Suppressor macrophage treated with lipopolysaccharide for 1 hour (primary cell): ENCODE results near the gene E2F8.
"Not testable (repeated sequence)": the region's sequence is repeated elsewhere in the genome, so short reads cannot be mapped to it uniquely, and the experiment has no call there.

Source experiments
- DNase-seq, 3 donors: peaks; one replicate each; pipeline ENCODE4 v3.0.0-alpha.2; 2020 to 2022

E2F8 gene

DNA sequence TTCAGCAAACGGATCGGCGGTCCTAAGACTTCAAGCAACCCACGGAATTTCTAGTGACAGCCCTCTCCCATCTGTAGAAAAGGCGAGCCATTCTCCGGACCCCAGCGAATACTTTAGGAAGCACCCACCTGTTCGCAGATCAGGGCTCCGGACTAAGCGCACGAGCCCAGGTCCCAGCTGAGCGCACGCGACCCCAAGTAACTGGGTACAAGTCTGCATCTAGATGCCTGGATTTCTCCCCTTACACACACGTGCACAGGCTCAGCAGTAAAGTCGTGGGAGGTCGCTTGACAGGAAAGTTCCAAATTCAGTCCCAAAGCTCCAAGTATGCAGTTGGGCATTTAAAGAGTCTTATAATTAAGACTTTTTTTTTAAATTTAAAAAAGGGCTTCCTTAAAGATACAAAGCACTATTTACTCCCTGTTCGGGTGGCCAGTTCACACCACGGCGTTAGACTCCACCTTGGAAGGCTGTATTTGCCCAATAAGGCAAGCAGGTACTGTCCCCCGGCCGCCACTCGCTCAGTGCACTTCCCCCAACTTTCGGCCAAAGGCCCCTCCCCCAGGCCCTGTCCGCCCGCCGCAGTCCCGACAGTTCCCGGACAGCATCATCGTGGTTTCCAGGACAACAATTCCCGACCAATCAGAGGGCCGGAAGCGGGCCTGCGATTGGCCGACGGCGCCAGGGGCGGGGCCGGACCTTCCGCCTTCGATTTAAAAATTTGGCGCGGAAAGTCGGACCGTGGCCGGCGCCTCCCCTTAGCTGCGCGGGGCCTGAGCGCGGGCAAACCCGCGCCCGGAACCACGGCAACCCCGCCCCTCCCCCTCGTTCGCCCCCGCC is at the start of gene E2F8:
E2F8 (minus strand) TSS at position 526 of the 840 bp plus-strand sequence. CDS start 824 bp downstream, outside the sequence.
- DNase-seq, result peak; percentile 96 to 98 (median 97)

- DNase-seq, result no peak
Measured at GRCh38 chr11:19290356-19290755, 49.6 kb upstream of the E2F8 start.

DNA sequence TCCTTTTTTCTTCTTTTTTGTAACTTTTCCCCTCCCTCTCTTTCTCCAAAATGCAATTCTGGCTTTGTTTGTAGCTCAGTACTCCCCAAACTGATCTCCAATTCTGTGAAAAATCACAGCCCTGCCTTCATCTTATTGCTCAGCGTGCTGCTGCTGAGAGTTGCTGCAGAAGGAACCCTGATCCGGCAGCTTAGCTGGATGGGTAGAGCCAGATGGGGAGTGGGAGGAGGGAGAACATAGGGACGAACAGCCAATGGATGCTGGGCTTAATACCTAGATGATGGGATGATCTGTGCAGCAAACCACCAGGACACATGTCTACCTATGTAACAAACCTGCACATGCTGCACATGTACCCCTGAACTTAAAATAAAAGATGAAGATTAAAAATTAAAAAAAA is 47.5 kb upstream of the E2F8 start:
- no peak for DNase-seq

- no peak for DNase-seq
Measured at GRCh38 chr11:19286411-19286810, 45.7 kb upstream of the E2F8 start.

DNA sequence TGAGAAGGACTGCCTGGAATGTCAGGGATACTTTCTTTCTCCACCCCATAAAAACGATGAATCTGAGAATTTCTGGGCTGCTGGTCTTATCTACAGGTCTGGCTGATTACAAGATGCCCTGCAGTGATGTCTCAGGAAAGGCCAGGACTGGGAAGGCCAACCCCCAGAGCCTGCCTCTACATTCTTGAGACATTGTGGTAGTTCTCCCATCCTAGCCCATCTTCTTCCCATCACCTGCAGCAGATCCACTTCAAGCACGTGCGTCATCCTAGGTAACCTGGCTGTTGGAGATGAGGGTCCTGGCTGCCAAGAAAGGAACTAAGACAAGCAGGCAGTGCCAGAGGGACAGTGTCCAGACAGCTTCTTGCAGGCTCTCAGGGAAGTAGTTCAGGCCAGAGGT is 44.1 kb upstream of the E2F8 start:
- no peak for DNase-seq

GRCh38 chr11:19283991-19284390 is 43.2 kb upstream of the E2F8 start:
- no peak for DNase-seq

- DNase-seq, result no peak
Measured at GRCh38 chr11:19281555-19281954, 40.8 kb upstream of the E2F8 start.

DNA sequence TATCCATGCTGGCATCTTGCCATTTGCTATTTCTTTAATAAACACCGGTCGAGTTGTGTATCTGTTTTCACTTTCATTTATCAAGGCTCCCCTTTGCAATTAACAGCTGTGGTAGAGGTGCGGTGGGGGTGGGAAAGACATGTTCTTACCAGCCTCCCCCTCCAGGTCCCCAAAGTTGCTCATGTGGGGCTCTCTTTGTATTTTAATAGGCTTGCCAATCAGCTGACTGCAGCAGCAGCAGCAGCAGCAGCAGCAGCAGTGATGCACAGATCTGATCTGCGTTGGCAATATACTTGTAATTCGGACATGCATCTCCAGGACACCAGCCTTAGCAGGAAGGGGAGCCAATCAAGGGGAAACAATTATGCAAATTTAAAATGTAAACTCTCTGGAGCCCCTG is 40.3 kb upstream of the E2F8 start:
- no peak for DNase-seq

DNA sequence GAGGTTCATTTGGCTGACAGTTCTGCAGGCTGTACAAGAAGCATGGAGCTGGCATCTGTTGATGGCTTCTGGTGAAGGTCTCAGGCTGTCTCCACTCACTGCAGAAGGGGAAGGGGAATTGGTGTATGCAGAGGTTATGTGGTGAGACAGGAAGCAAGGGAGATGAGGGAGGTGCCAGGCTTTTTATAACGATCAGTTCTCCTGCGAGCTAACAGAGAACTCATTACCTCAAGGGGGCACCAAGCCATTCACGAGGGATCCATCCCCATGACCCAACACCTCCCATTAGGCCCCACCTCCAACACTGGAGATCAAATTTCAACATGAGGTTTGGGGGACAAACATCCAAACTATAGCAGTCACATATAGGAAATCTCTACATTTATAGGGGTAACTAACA is 38.7 kb upstream of the E2F8 start:
- no peak for DNase-seq

DNA sequence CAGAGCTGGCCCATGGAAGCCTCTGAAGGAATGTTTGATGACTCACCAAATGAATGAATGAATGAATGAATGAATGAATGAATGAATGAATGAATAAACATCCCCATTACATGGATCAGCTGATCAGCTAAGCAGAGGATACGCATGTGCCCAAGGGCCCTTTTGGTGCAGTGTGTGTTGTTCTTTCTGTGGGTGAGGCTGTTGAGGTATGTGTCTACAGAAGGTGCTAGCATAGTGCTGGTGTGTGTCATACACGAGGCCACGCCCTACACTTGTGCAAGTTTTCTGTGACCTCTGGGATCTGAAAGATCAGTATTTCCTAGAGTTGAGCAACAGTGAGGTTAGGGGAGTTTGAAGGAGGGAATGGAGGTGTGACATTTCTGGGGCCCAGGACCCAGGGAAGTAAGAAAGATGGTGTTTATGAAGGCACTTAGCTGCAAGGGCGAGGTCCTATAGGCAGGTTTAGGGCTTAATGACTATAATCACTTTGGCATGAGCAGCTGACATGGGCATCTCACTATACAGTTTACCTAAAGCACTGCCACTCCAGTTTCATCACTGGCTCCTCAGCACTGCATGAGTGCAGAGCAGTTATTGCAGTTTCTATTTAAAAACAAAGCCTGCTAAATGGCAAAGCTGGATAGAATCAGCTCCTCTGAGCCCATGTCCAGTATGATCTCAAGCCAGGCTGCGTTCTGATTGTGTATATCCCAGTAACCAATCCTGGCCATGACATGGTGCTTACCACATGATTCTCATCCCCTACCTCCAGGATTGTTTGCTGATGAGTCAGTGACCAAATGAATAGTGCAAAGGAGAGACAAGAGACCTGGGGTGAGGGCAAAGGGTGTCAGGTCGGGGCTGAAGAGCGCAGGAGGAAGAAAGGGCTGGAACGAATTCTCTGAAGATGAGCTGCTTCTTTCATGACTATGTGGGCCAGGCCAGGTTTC is 36.4 kb upstream of the E2F8 start:
- DNase-seq, result no peak

DNA sequence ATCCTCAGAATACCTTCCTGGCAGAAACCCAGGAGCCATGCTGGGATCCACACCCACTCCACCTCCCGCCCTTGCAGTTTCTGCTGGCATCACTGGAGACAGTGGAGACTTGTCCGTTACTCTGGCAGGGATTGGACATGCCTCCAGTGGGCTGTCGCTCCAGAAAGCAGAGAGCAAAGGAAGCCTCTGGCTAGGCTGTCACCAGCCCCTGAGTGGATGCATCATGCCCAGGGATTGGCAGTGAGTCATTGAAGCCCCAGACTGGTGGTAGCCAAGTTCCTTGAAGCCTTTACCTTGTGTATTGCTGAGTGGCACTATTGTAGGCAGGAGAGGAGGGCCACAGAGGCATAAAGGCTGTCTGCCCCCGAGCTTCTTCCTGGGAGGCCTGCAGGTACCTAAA is 34.8 kb upstream of the E2F8 start:
- DNase-seq, result no peak

DNA sequence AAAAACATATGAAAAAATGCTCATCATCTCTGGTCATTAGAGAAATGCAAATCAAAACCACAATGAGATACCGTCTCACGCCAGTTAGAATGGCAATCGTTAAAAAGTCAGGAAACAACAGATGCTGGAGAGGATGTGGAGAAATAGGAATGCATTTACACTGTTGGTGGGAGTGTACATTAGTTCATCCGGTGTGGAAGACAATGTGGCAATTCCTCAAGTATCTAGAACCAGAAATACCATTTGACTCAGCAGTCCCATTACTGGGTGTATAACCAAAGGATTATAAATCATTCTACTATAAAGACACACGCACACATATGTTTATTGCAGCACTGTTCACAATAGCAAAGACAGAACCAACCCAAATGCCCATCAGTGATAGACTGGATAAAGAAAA is 32.5 kb upstream of the E2F8 start:
- not testable (repeated sequence) for DNase-seq

DNA sequence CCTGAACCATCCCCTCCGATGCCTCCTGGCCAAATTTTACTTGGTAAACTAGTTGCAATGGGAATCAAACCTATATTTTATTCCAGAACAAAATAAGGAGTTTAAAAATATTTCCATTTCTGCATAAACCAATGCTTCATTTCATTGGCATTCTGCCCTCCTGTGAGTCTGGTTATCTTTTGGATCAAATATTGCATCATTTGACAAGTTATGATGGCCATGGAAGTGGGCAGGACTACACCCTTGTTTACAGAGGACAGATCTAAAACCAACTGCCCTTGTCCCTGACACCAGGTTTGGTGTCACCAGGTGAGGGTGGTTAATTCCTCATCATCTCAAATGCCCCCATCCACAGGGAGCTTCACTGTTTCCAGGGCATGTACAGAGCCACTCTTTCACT is 28.2 kb upstream of the E2F8 start:
- no peak for DNase-seq

DNA sequence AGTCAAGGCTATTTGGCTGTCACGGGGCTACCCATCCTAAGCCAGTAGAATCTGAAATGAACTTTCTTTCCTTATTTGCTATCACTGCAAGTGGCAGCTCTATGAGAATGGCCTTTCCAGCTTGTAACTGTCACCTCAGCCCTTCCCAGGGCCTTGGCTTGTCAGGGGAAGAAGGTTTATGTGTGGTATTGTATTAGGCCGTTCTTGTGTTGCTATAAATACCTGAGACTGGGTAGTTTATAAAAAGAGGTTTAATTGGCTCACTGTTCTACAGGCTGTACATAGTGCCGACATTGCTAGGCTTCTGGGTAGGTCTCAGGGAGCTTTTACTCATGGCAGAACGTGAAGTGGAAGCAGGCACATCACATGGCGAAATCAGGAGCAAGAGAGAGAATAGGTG is 26.8 kb upstream of the E2F8 start:
- no peak for DNase-seq

GRCh38 chr11:19263333-19263732 is 22.6 kb upstream of the E2F8 start:
- DNase-seq, result no peak

GRCh38 chr11:19259487-19260345 is 19.0 kb upstream of the E2F8 start:
- DNase-seq, result peak; percentile 79 to 82 (median 81)

- DNase-seq, result no peak
Measured at GRCh38 chr11:19258641-19259230, 18.0 kb upstream of the E2F8 start.

DNA sequence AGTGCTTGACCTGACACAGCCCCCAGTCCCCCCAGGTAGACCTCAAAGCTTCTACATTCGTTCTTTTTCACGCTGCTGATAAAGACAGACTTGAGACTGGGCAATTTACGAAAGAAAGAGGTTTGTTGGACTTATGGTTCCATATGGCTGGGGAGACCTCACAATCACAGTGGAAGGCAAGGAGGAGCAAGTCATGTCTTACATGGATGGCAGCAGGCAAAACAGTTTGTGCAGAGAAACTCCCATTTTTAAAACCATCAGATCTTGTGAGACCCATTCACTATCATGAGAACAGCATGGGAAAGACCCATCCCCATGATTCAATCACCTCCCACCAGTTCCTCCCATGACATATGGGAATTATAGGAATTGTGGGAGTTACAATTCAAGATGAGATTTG is 13.7 kb upstream of the E2F8 start:
- DNase-seq, result not testable (repeated sequence)

GRCh38 chr11:19253817-19254216 is 13.1 kb upstream of the E2F8 start:
- no peak for DNase-seq

DNA sequence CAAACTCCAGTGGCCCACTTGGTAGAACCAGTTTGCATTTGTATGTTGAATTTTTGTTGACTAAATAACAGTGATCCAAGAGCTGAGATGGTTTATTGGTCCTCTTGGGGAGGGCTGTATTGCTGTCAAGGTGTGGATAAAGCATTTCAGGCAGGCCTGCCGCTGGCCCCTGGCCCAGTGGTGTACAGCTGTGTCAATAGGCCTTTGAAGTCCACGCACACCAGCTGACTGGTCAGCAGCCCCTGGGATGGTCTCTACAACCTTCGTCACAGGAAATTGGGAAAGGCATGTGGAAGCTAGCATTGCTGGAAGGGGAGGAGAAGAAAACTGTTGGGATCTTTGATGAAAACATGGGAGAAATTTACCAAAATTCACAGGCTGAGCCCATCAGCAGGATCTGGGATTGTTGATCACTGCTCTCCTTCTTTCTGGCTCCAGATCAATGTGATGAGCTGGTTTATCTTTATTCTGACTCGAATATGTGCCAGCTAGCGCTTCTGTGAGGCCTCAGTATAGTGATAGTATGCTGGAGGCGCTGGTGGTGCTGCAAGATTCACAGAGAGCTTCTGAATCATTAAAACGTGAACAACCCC is 12.5 kb upstream of the E2F8 start:
- DNase-seq, result no peak

DNA sequence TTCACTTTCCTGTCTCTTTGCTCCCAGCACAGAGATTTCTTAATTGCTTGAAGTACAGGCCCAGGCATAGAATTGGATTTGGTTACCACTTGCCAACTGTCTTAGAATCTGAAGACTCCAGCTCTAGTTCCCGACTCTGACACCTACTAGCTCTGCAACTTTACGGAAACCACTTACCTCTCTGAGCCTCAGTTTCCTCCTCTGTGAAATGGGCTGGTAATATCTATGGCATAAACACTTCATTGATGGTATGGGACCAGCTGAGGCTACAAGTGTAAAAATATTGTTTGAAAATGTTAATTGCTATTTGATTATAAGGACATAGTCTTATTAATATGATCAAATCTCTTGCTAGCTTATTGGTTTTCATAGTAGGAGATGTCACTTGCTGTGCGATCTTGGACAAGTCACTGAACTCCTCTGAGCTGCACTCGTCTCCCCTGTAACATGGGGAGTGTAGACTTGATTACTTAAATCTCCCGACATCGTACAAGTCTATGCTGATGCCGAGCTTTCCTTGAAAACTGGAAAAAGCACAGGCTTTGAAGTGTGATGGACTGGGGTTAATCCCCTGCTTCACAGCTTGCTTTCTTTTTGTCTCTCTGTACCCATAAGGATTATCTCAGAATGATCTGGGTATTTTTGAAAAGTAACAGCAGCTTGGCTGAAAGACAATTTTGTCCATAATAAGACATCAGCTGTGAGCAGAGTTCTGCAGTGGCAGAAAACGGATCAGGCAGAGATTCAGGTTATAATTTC is 11.8 kb upstream of the E2F8 start:
- DNase-seq, result no peak
